LNCaP clone FGC (cell line): ENCODE measurements around the gene GNMT.
"Not testable (repeated sequence)": the region's sequence is repeated elsewhere in the genome, so short reads cannot be mapped to it uniquely, and the experiment has no call there.

Experiments used
- DNase-seq: peaks from one replicate; pipeline ENCODE4 v3.0.0-alpha.2; 2011; ENCODE audit warnings: low read depth
- H3K4me3 ChIP-seq: 2 replicates; pipeline ENCODE4 v1.5.1; 2011; ENCODE audit warnings: mild to moderate bottlenecking, low read depth, low read length, control low read depth
- TF ChIP-seq, protein P1 (sequence below): IDR thresholded peaks from 2 replicates; pipeline ENCODE4 v1.5.1; 2012; ENCODE audit warnings: mild to moderate bottlenecking; ENCODE audit not compliant: control insufficient read depth, insufficient read depth; ENCODE audit errors: extremely low read depth

GNMT gene

GRCh38 chr6:42993445-42993844 is 32.9 kb downstream of the GNMT start:
- DNase-seq = no peak
- TF ChIP-seq, protein P1, sequence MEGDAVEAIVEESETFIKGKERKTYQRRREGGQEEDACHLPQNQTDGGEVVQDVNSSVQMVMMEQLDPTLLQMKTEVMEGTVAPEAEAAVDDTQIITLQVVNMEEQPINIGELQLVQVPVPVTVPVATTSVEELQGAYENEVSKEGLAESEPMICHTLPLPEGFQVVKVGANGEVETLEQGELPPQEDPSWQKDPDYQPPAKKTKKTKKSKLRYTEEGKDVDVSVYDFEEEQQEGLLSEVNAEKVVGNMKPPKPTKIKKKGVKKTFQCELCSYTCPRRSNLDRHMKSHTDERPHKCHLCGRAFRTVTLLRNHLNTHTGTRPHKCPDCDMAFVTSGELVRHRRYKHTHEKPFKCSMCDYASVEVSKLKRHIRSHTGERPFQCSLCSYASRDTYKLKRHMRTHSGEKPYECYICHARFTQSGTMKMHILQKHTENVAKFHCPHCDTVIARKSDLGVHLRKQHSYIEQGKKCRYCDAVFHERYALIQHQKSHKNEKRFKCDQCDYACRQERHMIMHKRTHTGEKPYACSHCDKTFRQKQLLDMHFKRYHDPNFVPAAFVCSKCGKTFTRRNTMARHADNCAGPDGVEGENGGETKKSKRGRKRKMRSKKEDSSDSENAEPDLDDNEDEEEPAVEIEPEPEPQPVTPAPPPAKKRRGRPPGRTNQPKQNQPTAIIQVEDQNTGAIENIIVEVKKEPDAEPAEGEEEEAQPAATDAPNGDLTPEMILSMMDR = no peak

DNA sequence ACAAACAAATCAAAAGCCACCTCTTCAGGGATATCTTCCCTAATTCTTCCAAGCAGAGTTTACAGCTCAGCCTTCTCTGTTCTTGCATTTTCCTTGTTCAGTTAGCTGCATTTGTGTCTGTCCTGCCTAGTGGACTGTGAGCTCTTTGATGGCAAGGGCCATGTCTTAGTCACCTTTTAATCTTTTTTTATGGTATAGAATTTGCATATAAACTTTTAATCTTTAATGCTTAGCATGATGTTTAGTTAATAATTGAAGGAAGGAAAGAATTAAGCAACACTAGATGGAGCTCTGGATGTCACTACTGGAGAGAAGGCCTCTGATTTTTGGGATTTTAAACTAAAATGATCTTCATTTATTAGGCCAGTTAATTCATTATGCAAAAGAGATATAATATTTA is 36.0 kb downstream of the GNMT start:
- TF ChIP-seq, protein P1 = peak; percentile 28; the same call in 1 of the 2 replicates
- DNase-seq = no peak
- no peak overlapping the region for H3K4me3 ChIP-seq

More at GRCh38 chr6:42993445-42993844, 32.9 kb downstream of the GNMT start:
- no peak overlapping the region for H3K4me3 ChIP-seq

DNA sequence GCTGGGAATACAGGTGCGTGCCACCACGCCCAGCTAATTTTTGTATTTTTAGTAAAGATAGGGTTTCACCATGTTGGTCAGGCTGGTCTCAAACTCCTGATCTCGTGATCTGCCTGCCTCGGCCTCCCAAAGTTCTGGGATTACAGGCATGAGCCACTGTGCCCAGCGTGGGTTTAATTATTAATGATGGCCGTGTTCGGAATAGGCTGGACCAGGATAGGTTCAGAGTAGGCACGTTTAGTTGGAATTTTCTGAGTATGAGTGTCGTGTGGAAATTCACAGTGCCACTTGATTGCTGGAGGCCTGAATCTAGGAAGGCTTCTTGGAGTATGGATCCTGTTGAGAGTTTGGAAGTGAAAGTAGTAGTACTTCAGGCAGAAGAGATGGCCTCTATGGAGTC is 37.7 kb downstream of the GNMT start:
- not testable (repeated sequence) for H3K4me3 ChIP-seq, DNase-seq

GRCh38 chr6:43001843-43002242 is 41.3 kb downstream of the GNMT start:
- H3K4me3 ChIP-seq = no peak overlapping the region
- TF ChIP-seq, protein P1 = no peak
- DNase-seq = no peak

GRCh38 chr6:43005844-43006243 is 45.3 kb downstream of the GNMT start:
- H3K4me3 ChIP-seq = no peak overlapping the region
- DNase-seq = no peak
- TF ChIP-seq, protein P1 = no peak

GRCh38 chr6:43006251-43006650 is 45.7 kb downstream of the GNMT start:
- no peak for DNase-seq
- H3K4me3 ChIP-seq = no peak overlapping the region
- TF ChIP-seq, protein P1 = no peak

- H3K4me3 ChIP-seq = no peak overlapping the region
- TF ChIP-seq, protein P1 = no peak
- DNase-seq = no peak
These were observed 46.6 kb downstream of the GNMT start for GRCh38 chr6:43007126-43007525.
